HTR-8/SVneo (cell line): ENCODE results near the gene TMEM45A.
"Not testable (repeated sequence)": the region's sequence is repeated elsewhere in the genome, so short reads cannot be mapped to it uniquely, and the experiment has no call there.

Experiments used
- DNase-seq: peaks from one replicate; pipeline ENCODE4 v3.0.0; 2011; ENCODE audit warnings: low spot score, mixed read lengths; ENCODE audit not compliant: insufficient read length
- FAIRE-seq: peaks from 2 replicates; lab custom pipeline; 2011; peaks lifted over from hg19 to GRCh38; lab: Jason Lieb, UNC

The TMEM45A gene

GRCh38 chr3:100527347-100527735, 34.9 kb downstream of the TMEM45A start:
- DNase-seq: no peak
- FAIRE-seq: no peak

- no peak for FAIRE-seq
These were observed 38.7 kb downstream of the TMEM45A start for GRCh38 chr3:100531093-100531492.

GRCh38 chr3:100532411-100532810, 40.0 kb downstream of the TMEM45A start:
- DNase-seq (no peak), FAIRE-seq (no peak)

More at GRCh38 chr3:100531093-100531492, 38.7 kb downstream of the TMEM45A start:
- DNase-seq: no peak

- DNase-seq (no peak), FAIRE-seq (no peak)
These were observed 40.8 kb downstream of the TMEM45A start for GRCh38 chr3:100533176-100533575.

- DNase-seq (no peak), FAIRE-seq (no peak)
These were observed 43.2 kb downstream of the TMEM45A start for GRCh38 chr3:100535610-100535943.

DNA sequence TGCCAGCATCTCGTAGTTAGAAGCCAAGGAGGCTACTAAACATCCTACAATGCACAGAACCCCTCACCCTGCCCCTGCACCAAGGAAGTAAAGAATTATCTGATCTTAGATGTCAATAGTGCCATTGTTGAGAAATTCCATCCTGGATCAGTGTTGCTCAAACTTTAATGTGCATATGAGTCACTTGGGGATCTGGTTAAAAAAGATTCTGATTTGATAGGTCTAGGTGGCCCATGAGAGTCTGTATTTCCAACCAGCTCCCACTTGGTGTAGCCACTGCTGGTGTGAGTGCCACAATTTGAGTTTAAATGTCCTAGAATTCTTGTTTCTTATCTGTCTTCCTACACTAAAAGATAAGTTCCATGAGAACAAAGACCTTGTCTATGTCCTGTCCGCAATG, 43.7 kb downstream of the TMEM45A start:
- DNase-seq (no peak), FAIRE-seq (no peak)

DNA sequence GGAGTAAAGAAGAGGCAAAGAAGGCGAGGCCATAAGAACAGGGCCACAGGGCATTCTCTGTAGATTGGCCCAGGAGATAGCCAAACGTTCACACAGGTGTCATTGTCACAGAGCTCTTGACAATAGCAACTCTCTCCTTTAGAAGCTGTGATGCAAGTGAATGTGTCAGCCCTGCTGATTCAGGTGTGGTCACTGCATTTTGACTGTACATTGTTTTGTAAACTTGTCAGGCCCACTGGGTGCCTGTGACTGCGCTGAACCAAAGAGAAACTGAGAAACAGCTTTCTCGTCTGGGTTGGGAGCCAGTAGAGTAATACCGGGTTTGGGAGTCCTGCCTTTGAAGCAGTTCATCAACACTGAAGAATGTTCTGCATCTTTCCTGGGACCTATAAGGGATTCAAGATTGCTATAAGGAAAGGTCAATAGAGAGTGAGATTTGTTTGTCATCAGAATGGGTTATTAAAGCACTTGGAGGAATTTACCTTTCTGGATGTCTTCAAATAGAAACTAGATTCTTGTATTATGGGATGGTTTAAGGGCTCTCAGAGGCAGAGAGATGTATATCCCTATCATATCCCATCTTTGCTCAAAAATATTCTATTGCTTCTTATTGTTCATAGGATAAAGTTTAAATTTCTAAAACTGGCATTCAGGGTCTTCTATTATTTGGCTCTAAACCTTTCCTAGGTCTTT, 45.4 kb downstream of the TMEM45A start:
- no peak for FAIRE-seq

GRCh38 chr3:100538339-100538706, 45.9 kb downstream of the TMEM45A start:
- DNase-seq (no peak), FAIRE-seq (no peak)

More for the DNA sequence above, 45.4 kb downstream of the TMEM45A start:
- DNase-seq: no peak

GRCh38 chr3:100540791-100541334, 48.4 kb downstream of the TMEM45A start:
- FAIRE-seq: no peak
- no peak for DNase-seq

DNA sequence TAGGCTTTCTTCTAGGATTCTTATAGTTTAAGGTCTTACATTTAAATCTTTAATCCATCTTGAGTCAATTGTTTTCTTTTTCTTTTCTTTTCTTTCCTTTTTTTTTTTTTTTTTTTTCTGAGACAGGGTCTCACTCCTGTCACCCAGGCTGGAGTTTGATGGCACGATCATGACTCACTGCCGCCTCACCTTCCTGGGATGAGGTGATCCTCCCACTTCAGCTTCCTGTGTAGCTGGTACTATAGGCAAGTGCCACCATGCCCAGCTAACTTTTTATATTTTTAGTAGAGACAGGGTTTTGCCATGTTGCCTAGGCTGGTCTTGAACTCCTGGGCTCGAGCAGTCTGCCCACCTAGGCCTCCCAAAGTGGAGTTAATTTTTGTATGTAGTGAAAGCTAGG, 49.0 kb downstream of the TMEM45A start:
- not testable (repeated sequence) for FAIRE-seq

GRCh38 chr3:100545371-100545770, 53.0 kb downstream of the TMEM45A start:
- no peak for DNase-seq
- no peak for FAIRE-seq

More for the DNA sequence above, 49.0 kb downstream of the TMEM45A start:
- DNase-seq: not testable (repeated sequence)

DNA sequence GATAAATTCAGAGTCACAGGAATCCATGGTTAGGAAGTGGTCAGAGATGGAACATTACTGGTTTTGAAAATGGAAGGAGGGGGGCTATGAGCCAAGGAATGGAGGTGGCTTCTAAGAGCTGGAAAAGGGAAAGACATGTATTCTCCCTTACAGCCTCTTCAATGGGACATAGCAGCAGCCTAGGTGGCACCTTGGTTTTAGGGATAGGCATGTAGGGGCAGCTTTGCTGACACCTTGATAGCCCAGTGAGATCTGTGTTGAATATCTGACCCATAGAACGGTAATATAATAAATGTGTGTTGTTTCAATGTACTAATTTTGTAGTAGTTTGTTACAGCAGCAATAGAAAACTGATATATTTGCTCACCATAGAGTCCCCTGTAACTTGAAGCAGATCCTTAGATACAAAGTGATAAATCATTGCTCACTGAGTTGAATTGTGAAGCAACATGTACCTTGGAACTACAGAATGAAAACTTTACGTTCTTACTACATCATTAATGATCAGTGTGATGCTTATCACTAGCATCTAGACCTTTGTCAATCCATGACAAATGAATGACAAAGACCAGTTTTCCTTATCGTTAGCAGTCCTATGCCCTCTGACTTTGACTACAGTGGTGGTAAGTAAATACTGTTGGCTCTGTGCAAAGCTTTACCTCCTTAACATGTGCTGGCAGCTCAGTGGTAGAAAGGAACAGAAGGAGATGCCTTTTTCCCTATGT, 53.8 kb downstream of the TMEM45A start:
- FAIRE-seq (no peak), DNase-seq (no peak)

GRCh38 chr3:100548053-100548452, 55.6 kb downstream of the TMEM45A start:
- DNase-seq (no peak), FAIRE-seq (no peak)

DNA sequence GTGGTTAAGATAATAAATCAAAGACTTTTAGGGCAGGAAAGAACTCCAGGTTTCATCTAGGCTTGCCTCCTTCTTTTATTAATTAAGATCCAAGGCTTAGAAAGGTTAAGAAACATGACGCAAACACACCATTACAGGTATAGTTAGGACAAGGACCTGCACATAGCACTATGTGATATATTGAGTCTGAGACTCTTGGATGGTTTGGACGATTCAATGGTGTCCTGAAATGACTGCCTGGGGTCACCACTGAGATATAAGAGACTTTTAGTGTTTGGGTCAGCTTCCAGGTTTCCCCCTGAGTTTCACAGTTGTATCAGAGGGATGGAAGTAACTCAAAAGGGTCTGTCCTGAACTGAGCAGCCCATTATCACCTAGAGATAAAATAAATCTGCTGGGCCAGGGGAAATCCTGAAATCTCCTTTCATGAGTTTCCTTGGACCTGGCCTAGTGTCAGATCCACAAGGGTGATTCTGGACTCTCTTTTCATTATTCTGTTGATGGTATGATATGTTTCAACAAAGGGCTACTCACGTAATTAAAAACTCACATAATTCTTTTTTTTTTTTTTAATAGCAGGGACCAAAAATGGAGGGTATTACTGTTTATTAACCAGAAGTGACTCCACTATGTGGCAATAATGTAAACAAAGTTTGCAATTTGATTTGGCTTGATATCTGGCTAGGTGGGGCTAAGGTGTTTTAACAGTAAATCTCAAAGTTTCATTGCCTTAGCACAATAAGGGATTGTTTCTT, 61.4 kb downstream of the TMEM45A start:
- DNase-seq (no peak), FAIRE-seq (no peak)

- no peak for DNase-seq
- FAIRE-seq: no peak
These were observed 61.9 kb downstream of the TMEM45A start for GRCh38 chr3:100554373-100554676.

GRCh38 chr3:100556673-100557310, 64.4 kb downstream of the TMEM45A start:
- DNase-seq (no peak), FAIRE-seq (no peak)

DNA sequence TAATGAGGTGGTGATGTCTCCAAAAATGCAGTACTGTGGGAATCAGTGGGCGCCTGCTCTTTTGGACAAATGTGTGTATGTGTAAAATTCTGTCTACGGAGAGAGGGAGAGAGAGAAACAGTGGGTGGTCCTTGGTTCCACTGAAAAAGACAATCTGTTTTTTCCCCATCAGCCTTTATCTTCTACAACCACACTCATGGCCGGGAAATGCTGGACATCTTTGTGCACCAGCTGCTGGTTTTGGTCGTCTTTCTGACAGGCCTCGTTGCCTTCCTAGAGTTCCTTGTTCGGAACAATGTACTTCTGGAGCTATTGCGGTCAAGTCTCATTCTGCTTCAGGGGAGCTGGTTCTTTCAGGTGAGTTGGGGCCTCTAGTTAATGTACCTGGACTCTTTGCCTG, 65.8 kb downstream of the TMEM45A start:
- DNase-seq (no peak), FAIRE-seq (no peak)

GRCh38 chr3:100560426-100560825, 68.0 kb downstream of the TMEM45A start:
- no peak for FAIRE-seq
- no peak for DNase-seq

GRCh38 chr3:100561459-100562158, 69.2 kb downstream of the TMEM45A start:
- no peak for FAIRE-seq
- no peak for DNase-seq
